Left hindlimb (tissue), 1 donor: ENCODE measurements around the gene VPS45.

Experiments used
- DNase-seq: peaks from one replicate; pipeline ENCODE4 v3.0.0-alpha.2; 2018

Gene VPS45

DNA sequence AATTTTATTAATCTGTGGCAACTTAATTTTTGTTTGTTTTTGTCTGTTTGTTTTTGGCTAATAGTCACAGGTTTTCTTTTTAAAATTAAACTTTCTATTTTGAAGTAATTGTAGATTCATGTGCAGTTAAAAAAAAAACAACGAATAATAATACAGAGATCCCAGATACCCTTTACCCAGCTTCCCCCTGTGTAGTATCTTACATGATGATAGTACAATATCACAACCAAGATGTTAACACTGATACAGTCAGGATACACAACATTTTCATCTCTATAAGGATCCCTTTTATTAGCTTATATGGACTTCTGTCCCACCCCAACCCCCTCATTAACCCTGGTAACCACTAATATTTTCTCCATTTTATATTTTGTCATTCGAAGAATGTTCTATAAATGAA is 5.9 kb downstream of the VPS45 start:
- no peak for DNase-seq

GRCh38 chr1:150076066-150076465 is 8.5 kb downstream of the VPS45 start:
- DNase-seq = no peak

DNA sequence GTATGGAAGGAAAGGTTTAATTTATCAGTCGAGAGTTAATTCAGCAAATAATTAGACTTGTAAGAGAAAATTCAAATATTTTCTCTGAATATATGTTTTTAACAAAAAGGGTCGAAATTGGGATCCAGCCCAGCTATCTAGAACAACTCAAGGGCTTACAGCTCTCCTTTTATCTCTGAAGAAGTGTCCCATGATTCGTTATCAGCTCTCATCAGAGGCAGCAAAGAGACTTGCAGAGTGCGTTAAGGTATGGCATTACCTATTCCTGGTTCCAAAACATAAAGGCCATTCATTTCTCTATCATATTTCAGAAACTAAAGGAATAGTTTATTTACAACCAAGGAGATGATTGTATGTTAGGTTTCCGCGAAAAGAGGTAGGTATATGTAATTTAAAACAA is 9.4 kb downstream of the VPS45 start:
- no peak for DNase-seq

- DNase-seq = no peak
Measured at GRCh38 chr1:150080784-150081183, 13.2 kb downstream of the VPS45 start.

- no peak for DNase-seq
Measured at GRCh38 chr1:150082494-150082893, 14.9 kb downstream of the VPS45 start.

DNA sequence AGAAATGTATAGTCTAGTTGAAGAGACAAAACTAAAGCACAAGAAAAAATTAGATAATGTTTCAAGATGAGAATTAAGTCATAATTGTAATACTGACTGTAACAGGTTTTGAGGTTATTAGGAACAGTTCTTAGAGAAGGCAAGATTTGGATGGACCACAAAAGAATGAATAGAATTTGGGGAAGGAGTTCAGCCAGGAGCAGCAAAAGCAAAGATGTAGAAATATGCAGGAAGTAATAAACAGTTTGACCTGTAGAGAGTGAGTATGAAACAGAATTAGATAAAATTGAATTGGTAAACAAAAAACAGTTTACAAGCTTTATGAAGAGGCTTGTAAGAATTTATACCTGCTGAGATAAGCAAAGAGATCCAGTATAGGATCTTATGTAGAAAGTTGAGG is 16.3 kb downstream of the VPS45 start:
- DNase-seq = no peak

DNA sequence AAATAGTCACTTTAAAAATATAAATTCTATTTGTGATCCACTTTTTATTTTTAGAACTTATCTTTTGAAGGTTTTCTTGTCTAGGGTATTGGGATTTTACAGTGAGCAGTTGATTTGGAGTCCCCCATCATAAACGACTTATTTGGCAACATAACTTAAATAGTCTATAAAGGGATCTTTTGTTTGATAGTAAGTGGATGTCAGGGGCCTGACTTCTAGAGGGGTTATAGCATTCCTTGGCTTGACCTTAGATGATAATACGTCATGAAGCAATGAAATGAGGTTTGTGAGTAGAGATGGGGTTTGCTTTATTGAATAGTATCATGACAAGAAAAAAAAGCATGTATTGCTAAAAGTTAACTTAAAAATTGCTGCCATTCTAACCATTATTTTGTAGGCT is 17.8 kb downstream of the VPS45 start:
- no peak for DNase-seq

- DNase-seq = no peak
Measured at GRCh38 chr1:150087415-150087814, 19.8 kb downstream of the VPS45 start.

DNA sequence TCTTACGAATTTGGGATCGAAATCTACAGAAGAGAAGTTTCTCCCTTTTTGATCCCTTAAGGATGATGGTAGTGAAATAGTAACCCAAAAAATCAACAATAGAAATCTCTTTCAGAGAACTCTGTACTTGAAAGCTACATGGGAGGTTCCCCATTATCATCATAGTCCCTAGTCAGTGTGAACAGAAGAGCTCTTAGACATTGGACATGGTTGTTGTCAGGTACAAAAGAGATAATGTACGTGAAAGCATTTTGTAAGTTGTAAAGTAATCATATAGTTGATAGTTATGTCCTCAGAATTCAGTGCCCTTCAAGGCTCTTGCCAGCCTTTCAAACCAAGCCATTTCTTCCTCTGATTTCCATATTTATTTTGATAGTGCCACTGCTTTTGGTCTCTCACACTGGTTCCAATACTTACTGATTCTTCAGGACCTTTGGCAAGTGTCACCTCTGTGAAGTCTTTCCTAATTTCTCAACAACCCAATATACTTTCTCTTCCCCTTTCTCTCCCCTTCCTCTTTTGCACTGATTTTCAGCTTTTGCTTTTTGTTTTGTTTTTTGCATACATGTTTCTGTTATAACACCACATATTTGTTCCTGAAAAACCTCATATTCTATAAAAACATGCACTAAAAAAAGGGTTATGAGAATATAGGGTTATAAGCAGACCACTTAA is 22.4 kb downstream of the VPS45 start:
- DNase-seq = no peak

- no peak for DNase-seq
Measured at GRCh38 chr1:150092180-150092791, 24.7 kb downstream of the VPS45 start.

DNA sequence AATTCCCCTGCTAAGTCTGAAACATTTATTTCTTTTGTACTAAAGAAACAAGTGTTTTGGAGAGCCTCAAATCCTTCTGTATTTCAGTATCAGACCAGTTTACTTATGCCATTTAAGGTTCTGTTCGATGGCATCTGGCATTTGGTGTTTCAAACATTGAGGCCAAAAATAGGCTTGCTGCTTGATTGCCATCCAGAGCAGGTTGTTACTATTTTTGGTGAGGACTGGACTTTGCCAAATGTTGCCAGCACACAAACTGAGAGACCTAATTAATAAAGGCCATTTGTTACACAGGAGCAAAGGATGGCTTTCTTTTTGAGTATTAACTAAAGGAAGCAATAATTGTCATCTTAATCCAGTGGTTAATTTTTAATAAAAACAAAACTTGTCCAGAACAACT is 26.2 kb downstream of the VPS45 start:
- no peak for DNase-seq

DNA sequence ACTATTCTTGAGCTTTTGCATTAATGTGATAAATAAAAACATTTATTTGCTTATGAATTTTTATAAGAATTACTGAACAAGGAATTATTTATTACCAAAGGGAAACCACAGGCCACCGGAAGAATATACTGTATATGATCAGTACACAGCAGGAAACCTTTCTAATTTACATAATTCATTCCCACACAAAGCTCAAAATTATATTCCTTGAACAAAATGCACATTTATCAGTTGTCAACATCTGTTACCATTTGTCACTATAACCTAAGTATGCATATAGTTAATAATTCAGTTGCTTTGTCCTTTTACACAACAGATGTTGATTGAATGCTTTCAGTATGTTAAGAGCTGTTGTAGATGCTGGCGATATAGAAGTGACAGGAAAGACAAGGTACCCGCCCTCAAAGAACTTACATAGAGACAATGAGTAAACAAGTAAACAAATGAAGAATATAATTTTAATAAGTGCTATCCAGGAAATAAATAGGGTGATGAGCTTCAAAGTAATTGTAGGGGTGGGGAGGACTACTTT is 27.2 kb downstream of the VPS45 start:
- DNase-seq = no peak

DNA sequence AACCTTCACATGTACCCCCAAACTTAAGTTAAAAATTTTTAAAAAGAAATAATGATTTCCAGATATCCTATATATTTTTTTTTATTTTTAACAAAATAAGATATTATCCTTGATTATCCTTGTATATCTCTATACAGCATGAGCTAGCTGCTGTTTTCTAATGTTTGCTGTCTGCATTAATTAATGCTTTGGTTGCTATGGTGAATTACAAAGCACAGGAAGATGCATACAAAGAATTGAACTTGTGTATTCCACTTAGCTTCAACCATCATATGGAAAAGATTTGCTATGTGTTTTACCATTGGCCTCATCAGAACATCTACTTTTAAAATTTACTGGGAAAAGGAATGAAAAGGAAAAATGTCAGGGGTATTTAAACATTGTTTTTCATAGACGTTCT is 35.4 kb downstream of the VPS45 start:
- no peak for DNase-seq

GRCh38 chr1:150106341-150106740 is 38.8 kb downstream of the VPS45 start:
- no peak for DNase-seq

GRCh38 chr1:150109586-150109985 is 42.0 kb downstream of the VPS45 start:
- DNase-seq = no peak

DNA sequence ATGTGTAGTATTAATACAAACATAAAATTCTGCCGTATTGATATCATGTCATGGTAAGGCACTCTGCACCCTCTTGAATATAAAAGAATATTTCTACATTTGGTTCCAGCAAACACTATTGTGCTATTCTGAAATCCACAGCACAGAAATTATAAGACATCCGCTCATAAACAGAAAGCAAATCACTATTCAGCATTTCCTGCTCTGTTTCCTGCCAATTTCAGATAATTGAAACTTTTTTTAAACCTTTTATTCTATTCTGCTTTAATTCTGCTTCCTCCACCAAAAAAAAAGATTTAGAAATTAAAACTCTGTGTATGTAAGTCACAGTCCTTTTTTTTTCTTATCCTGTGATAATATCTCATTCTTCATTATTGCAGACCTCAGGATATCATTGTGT is 42.5 kb downstream of the VPS45 start:
- no peak for DNase-seq

DNA sequence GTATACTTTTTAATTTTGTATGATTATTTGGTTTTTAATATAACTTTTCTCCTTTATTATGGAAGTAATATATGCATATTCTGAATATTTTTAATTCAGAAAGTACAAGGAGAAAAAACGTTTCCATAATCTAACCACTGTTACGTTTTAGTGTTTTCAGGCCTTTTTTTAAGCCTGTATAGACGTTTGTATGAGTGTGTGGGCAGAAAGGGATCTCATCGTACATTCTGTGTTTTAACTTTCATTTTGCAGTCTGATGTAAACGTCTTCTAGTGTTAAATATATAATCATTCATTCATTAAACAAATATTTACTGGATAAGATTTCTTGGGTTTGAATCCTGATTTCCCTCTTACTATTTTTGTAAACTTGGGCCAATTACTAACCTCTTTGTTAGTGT is 44.1 kb downstream of the VPS45 start:
- no peak for DNase-seq

- no peak for DNase-seq
Measured at GRCh38 chr1:150115121-150115520, 47.5 kb downstream of the VPS45 start.

DNA sequence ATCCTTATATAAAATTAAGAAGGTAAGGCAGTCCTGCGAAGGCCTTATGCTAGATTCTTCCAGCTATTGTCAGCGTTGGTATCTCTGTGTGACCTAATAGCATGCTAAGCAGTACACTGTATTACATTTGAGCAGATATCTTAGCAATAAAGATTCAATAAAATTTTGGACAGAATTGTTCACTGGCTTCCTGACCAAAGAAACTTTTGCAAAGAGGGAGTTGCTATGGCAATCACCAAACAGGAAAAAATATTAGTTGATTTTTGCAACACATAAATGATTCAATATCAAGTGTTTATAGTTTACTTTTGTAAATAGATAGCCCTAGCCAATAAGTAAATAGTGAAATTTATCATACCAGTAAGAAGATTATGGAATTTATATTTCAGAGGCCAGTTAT is 51.1 kb downstream of the VPS45 start:
- no peak for DNase-seq

GRCh38 chr1:150121236-150121862 is 53.8 kb downstream of the VPS45 start:
- no peak for DNase-seq

DNA sequence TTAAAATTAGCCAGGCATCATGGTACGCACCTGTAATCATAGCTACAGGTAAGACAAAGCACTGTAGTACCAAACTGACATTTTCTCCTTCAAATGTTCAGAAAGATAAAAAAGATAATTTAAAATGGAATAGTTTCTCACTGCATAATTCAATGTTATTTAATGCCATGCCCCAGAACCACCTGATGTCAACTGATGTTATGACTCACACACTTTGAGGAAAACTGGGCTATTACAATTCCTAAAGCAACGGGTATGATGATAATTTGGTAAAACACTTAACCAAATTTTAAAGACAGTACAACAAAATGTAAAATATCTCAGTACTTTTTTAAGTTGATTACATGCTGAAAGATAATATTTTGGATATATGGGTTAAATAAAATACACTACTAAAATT is 59.2 kb downstream of the VPS45 start:
- DNase-seq = no peak

DNA sequence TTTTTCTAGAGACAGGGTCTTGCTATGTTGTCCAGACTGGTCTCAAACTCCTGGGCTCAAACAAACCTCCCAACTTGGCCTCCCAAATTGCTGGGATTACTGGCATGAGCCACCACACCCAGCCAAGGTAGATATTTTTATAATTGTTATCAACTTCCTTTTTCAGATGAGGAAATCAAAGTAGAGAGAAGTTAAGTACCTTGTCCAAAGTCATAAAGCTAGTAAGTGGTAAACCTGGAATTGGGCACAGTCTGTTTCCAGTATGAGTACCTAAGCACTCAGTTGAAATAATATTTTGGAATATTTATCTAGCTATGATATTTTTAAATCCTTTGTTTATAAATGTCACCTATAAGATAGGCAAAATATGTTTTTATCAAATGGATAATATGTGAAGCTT is 59.9 kb downstream of the VPS45 start:
- no peak for DNase-seq

DNA sequence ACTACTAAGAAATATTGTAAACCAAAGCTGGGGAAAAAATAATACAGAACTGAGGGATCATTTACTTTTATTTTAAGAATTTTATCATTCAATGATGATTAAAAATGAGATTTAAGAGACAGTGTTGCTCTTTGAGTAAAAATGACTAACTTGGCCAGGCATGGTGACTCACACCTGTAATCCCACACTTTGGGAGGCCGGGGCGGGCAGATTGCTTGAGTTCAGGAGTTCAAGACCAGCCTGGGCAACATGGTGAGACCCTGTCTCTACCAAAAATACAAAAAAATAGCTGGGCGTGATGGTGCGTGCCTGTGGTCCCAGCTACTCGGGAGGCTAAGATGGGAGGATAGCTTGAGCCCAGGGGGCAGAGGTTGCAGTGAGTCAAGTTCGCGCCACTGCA is 60.3 kb downstream of the VPS45 start:
- no peak for DNase-seq

DNA sequence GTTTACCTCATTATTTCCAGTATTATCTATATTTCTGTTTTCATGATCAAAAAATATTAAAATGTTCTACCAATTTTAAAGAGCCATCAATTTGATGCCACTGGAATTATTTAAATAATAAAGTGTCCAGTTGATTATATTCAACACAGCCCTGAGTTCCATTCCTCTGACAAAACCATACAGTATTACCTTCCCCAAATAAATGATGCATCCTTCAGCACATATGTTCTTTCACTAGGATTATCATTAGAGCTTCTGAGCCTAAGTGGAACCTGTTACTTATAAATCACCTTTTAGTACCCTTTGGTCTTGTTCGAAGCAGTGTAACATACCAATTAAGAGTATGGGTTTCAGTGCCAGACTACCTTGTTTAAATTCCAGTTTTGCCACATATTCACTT is 64.8 kb downstream of the VPS45 start:
- no peak for DNase-seq
